Measurements from ENCODE around the gene OR2T2.
"Not testable (repeated sequence)": the region's sequence is repeated elsewhere in the genome, so short reads cannot be mapped to it uniquely, and the experiment has no call there.

DNA sequence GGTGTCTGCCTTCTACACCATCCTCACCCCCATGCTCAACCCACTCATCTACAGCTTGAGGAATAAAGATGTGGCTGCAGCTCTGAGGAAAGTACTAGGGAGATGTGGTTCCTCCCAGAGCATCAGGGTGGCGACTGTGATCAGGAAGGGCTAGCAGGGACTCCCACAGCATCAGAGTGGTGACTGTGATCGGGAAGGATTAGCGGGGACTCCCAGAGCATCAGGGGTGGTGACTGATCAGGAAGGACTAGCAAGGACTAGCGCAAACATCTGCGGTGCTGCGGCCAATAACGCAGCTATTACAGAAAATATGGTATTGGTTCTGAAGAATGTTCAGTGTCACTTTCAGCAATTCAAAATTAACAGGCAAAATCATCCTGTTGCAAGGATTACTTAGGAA is 8.2 kb downstream of the OR2T2 start:
- TF ChIP-seq, protein P1, sequence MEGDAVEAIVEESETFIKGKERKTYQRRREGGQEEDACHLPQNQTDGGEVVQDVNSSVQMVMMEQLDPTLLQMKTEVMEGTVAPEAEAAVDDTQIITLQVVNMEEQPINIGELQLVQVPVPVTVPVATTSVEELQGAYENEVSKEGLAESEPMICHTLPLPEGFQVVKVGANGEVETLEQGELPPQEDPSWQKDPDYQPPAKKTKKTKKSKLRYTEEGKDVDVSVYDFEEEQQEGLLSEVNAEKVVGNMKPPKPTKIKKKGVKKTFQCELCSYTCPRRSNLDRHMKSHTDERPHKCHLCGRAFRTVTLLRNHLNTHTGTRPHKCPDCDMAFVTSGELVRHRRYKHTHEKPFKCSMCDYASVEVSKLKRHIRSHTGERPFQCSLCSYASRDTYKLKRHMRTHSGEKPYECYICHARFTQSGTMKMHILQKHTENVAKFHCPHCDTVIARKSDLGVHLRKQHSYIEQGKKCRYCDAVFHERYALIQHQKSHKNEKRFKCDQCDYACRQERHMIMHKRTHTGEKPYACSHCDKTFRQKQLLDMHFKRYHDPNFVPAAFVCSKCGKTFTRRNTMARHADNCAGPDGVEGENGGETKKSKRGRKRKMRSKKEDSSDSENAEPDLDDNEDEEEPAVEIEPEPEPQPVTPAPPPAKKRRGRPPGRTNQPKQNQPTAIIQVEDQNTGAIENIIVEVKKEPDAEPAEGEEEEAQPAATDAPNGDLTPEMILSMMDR (conservative IDR thresholded peaks at IDR 0.05), result not testable (repeated sequence)
- not testable (repeated sequence) for TF ChIP-seq EZH2 (IDR thresholded peaks at IDR 0.05; ENCODE audit: low read depth)
